ENCODE measurements around the gene XPNPEP2.

GRCh38 chrX:129813662-129814368 is 75.0 kb downstream of the XPNPEP2 start:
- TF ChIP-seq CTCF (conservative IDR thresholded peaks at IDR 0.05; ENCODE audit: low read depth, low read length) (no peak), EZH2 (IDR thresholded peaks at IDR 0.05; ENCODE audit: low read length, unreplicated experiment) (no peak), EZH2phosphoT487 (IDR thresholded peaks at IDR 0.05; ENCODE audit: borderline replicate concordance, low read length) (no peak)
